Cardiac septum (tissue), 1 donor: Measurements from ENCODE around the gene NRBF2. TPM values are rescaled to one million over a fixed set of nuclear protein-coding genes. Genes with fewer than 3 reads are reported as not detected.

Source experiments
- DNase-seq: peaks from one replicate; pipeline ENCODE4 v3.0.0-alpha.2; 2020; ENCODE audit warnings: low spot score
- intact Hi-C: fragments of 100-400 bp; cut with DNase I; formaldehyde crosslinking; loops from one replicate; pipeline ENCODE4 v1.14.0; 2022
- total RNA-seq: library from RNA; stranded (reverse); fragmentation: NEBNext Ultra II Directional; extraction: Animal tissue kit (Norgen Biotek cat#: 25700); gene quantifications from one replicate; pipeline ENCODE4 v1.2.1, GENCODE V29; 2021
- donor health status: DM: no; HTN: no; CAD: no.

Gene NRBF2
- total RNA-seq, 1 donor from 2014 or later: 12.0 TPM

DNA sequence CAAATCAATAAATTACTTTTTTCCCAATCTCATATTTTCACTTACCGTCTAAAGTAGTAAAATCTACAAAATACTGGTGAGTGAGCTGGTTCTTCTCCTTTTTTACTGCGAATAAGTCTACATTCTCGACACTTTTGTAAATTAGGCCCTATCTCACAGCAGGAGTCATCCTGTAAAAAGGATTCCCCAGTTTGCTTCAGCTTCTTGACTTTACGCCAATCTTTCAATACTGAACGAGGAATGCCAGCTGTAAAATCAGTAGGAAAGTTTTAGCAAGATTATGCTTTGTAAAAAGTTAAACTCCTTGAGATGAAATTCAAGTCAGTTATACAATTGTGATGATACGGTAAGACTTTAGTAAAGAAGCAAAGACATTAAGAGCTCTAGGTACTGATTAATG is 67.3 kb downstream of the NRBF2 start:
- DNase-seq: no peak
- intact Hi-C loops: no loop called here

DNA sequence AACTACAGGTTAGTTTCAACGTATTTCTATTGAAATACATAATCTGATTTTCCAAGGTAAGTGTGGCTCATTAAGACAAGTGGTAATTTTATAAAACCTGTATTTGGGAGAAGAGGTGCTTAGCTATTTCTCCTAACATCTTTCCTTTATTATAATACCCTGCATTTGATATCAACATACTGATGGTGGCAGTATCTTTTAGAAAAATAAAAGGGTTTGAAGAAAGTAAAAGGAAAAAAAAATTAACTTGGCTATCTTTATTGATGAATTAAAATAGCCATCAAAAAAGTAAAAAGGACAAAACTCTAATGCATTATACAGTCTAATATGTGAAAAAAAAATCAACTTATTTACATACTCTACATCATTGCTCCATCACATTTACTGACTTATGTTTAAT is 68.0 kb downstream of the NRBF2 start:
- no peak for DNase-seq
- intact Hi-C loops: no loop called here
